H1 (cell line): ENCODE measurements around the gene DOCK1. TPM values are rescaled to one million over a fixed set of nuclear protein-coding genes. Genes with fewer than 3 reads are reported as not detected.

Source experiments
- KDM4A ChIP-seq: IDR thresholded peaks from one replicate; pipeline ENCODE4 v1.7.1; 2012; ENCODE audit warnings: low read depth, mild to moderate bottlenecking, moderate library complexity, low read length, inconsistent platforms; ENCODE audit not compliant: severe bottlenecking
- RAD21 ChIP-seq, 2 experiments: IDR thresholded peaks in 1 of 2; conservative IDR thresholded peaks in 1 of 2; 2 replicates each; pipeline ENCODE4 v1.6.1; 2011; ENCODE audit warnings: low read depth in 2 of 2, low read length in 2 of 2, improper control_type of control experiment in 1 of 2, inconsistent platforms in 1 of 2, mild to moderate bottlenecking in 1 of 2, moderate library complexity in 1 of 2
- SP1 ChIP-seq: IDR thresholded peaks from 2 replicates; pipeline ENCODE4 v1.6.1; 2011; ENCODE audit warnings: low read depth, low read length
- polyA plus RNA-seq, 7 experiments: library from polyadenylated mRNA; depleted of rRNA in 3 of 7; stranded (reverse) in 5 of 7; unstranded in 2 of 7; fragments of >200 nt in 5 of 7; fragments of 200-250 nt in 2 of 7; gene quantifications; 1 replicate in 5 of 7; 2 replicates in 1 of 7; 4 replicates in 1 of 7; pipeline versions ENCODE4 v1.2.1 to v1.2.3, GENCODE V29; 2011 to 2013; ENCODE audit warnings: missing spikeins in 2 of 7, mixed read lengths in 2 of 7
- total RNA-seq: library from RNA; stranded (reverse); fragmentation: NEBNext Ultra II Directional; extraction: Animal tissue kit (Norgen Biotek cat#: 25700); gene quantifications from 2 replicates; pipeline ENCODE4 v1.2.1, GENCODE V29; 2021

DOCK1 gene
- total and polyA plus RNA-seq, 2 of the 8 experiments (the other 6 are each of a cell fraction or from before 2014, with no cell fraction given) = 11.6 to 53.0 TPM

GRCh38 chr10:127043301-127043700, 138.1 kb downstream of the DOCK1 start (continued):
- TF ChIP-seq SP1 (no peak), RAD21 (IDR thresholded peaks at IDR 0.05 in 1 of 2, conservative IDR thresholded peaks at IDR 0.05 in 1 of 2; ENCODE audit: low read depth in 2 of 2, low read length in 2 of 2) (no peak), KDM4A (no peak)
